Central memory CD4-positive, alpha-beta T cell (primary cell): ENCODE results near the gene DVL1.
A peak's percentile ranks its signal among the peaks of the same experiment; 100 is the strongest.

Experiments
- DNase-seq: peaks from one replicate; pipeline ENCODE4 v3.0.0; 2022

The DVL1 gene

DNA sequence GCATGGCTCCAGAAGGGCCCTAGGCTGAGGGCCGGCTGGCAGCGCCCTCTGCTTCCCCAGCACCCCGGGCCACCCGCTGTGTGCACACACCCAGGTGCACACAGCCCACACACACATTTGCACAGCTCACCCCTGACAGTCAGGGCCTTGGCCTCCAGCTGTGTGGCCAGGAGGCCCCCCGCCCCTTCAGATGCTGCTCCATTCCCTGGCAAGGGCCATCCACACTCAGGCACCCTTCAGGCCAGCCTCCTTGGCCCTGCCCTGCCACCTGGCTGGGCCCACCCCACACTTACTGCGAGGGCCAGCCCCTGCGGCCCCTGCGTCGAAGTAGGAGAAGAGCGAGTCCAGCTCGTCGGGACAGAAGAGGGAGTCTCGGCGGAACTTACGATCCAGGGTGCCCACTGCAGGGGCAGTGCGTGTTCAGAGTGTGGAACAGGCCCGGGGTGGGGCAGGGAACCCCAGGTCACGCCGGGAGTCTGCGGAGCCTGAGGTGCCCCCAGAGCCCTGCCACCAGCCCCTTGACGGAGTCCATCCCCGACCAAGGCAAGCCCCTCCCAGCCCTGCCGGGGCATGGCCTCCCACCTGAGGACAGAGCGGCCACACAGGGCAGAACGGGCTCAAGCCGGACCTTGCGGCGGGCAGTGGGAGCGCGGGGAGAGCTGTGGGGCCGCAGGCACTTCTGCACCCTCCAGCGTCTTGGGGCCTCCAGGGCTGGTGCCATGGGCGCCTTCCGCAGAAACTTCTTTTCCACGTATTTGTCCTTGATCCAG, 53.9 kb downstream of the DVL1 start:
- DNase-seq, result no peak

- no peak for DNase-seq
These were observed 54.8 kb downstream of the DVL1 start for GRCh38 chr1:1294250-1294890.

GRCh38 chr1:1293263-1294249, 55.7 kb downstream of the DVL1 start:
- DNase-seq, result no peak

DNA sequence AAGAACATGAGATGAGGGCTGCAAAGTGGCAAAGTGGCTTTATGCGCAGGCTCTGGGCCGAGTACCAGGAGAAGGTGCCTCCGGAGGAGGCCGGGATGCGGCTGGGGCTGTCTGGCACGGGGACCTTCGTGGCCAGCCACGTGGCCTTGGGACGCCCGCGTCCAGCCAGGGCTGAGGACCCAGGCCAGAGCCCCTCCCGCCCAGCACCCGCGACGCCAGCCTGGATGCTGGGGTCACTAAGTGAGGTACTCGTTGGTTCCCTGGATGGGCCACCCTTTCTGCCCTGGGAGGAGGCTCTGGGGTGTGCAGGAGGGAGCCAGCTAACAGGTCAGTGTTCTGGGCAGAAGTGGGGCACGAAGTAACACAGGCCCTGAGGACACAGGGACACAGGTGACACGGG, 56.4 kb downstream of the DVL1 start:
- DNase-seq, result no peak

- DNase-seq, result no peak
These were observed 56.8 kb downstream of the DVL1 start for GRCh38 chr1:1292442-1292779.

DNA sequence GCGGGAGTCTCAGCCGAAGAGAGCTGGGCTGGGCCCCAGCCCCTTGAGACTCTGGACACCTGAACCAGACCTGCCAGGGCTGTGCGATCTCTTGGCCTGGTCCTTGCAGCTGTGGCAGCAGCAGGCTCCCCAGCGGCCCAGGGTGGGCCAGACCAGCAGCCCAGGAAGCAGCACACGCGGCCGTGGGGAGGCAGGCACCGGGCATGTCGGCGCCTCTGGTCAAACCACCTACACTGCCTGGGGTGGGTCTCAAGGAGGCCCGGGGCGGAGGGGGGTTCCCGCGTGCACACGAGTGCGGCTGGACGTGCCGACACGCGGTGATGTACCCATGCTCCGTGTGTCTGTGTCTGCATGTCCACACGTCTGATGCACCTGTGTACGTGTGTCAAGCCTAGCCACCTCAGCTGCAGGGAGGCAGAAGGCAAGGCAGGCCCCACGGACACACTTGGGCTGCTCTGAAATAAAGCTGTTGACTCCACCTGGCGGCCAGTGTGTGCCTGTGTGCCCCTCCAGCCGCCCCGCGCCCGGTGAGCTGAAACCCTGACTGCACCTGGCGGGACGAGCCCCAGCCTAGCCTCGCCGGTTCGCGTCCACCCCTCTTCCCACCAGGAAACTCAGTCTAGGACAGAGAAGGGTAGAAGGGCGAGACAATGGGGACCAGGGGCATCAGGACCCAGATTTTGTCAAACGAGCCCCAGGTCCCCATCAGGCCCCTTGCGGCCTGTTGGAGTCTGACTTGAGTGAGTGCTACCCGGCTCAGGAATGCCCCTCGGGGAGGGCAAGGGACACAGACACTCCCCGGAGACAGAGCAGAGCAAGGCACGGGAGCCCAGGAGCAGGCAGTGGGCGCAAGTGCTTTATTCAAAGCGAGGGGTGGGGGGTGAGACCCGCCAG, 57.4 kb downstream of the DVL1 start:
- DNase-seq, result peak; percentile 65

- no peak for DNase-seq
These were observed 58.1 kb downstream of the DVL1 start for GRCh38 chr1:1291023-1291528.

- peak; percentile 49 for DNase-seq
These were observed 58.9 kb downstream of the DVL1 start for GRCh38 chr1:1290238-1290731.

DNA sequence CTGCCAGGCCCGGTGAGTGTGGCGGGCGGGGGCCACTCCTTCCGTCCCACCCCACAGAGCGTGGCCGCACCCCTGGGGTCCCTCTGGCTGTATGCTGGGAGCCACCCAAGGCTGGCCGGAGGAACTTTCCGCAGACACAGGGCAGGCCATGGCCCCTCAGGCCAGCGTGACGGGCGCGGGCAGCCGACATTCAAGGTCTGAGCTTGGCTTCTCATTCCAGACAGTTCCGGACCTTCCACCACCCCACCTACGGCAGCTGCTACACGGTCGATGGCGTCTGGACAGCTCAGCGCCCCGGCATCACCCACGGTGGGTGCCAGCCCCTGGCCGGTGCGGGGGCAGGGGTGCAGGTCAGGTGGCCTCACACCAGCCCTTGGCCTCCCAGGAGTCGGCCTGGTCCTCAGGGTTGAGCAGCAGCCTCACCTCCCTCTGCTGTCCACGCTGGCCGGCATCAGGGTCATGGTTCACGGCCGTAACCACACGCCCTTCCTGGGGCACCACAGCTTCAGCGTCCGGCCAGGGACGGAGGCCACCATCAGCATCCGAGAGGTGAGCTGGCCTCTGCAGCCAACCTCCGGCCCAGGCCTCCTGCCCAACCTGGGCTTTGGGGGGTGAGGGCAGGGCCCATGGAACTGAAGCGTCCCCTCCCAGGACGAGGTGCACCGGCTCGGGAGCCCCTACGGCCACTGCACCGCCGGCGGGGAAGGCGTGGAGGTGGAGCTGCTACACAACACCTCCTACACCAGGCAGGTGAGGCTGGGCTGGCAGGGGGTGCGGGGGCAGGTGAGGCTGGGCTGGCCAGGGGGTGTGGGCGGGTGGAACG, 61.7 kb downstream of the DVL1 start:
- no peak for DNase-seq

DNA sequence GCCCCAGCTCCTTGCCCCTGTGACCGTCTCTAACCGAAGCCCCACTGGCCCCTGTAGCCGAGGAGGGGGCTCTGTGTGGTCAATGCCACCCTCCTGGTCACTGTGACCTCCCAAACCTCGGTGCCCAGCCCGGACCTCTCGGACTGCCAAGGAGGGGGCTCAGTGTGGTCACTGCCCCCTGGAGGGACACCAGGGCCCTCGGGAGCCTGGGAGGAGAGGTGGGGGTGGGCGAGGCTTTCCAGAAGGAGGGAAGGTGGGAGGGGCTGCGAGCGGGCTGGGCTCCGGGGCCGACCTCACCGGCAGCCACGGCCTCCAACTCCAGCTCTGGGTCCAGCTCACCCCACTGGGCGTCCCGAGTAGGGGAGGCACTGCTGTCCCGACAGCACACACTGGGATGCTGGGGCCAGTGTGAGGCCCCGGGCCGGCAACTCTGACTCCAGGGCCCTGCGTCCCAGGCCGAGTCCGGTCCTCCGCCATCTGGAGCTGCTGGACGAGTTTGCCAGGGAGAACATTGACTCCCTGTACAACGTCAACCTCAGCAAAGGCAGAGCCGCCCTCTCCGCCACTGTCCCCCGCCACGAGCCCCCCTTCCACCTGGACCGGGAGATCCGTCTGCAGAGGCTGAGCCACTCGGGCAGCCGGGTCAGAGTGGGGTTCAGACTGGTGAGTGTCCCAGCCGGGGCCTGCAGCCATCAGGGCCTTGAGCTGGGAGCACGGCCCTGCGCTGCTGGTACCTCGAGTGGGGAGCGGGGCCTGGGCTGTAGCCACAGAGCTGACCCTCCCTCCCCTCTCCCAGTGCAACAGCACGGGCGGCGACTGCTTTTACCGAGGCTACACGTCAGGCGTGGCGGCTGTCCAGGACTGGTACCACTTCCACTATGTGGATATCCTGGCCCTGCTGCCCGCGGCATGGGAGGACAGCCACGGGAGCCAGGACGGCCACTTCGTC, 62.6 kb downstream of the DVL1 start:
- no peak for DNase-seq

DNA sequence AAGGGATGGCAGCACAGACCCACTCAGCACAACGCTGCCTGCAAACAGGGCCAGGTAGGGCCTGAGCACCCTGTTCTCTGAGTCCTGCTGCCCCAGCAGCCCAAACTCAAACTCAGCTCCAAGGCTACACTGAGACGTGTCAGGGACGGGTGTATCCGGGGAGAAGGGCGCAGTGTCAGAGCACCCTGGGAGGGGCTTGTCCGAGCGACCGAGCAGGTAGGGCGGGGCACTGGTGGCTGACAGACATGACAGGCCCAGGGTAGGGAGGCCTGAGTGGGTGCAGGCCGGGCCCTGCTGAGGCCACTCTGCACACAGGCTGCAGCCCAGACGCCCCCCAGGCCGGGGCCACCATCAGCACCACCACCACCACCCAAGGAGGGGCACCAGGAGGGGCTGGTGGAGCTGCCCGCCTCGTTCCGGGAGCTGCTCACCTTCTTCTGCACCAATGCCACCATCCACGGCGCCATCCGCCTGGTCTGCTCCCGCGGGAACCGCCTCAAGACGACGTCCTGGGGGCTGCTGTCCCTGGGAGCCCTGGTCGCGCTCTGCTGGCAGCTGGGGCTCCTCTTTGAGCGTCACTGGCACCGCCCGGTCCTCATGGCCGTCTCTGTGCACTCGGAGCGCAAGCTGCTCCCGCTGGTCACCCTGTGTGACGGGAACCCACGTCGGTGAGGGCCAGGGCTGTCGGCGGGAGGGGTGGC, 63.5 kb downstream of the DVL1 start:
- no peak for DNase-seq
